ENCODE results near the gene SLIT3.

GRCh38 chr5:169218861-169219260 is 82.1 kb downstream of the SLIT3 start:
- no peak for TF ChIP-seq POLR2A (IDR thresholded peaks at IDR 0.05; ENCODE audit: low read length)
- TF ChIP-seq GATA1 (IDR thresholded peaks at IDR 0.05; ENCODE audit: low read depth, low read length), result no peak

Measured in erythroblast (primary cell).